ENCODE data around the gene POLD1. TPM values are rescaled to one million over a fixed set of nuclear protein-coding genes. Genes with fewer than 3 reads are reported as not detected.

POLD1 gene
- total and polyA plus RNA-seq, 2 of the 13 experiments (the other 11 are each of a cell fraction or from before 2014, with no cell fraction given), result 17.4 to 54.0 TPM

DNA sequence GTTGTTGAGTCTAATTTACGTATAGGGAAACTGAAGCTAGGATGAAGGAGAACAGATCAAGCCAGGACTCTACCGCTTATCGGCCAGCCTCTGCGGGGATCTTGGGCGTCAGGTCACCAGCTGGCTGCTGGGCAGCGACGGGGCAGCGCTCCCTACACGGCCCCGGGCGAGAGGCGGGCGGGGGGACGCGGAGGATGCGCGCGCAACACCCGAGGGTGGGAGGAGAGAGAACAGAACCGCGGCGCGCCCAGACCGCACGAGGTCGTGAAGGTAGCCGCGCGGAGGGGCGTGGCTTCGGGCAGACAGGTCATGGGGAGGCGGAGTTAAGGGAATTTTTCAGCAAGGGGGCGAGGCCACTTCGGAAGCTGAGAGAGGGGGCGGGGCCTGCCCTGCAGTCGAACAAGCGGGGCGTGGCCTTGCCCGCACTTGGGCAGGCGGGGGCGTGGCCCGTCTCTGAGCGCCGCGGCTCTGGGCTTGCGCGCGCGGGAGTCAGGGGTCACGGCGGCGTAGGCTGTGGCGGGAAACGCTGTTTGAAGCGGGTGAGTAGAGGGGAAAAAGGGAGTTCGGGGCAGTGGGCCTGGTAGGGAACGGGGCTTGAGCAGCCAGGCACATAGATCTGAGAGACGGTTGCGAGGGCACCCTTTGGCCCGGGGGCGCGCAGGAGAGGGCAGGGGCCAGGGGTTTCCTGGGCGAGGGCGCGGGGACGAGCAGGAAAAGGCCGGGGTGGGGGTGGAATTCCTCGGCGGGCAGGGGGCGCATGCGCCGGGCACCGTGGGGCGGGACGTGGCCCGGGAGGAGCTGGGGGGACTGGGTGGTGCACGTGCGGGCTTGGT, at the start of gene POLD1 (continued):
- TF ChIP-seq, protein P1, sequence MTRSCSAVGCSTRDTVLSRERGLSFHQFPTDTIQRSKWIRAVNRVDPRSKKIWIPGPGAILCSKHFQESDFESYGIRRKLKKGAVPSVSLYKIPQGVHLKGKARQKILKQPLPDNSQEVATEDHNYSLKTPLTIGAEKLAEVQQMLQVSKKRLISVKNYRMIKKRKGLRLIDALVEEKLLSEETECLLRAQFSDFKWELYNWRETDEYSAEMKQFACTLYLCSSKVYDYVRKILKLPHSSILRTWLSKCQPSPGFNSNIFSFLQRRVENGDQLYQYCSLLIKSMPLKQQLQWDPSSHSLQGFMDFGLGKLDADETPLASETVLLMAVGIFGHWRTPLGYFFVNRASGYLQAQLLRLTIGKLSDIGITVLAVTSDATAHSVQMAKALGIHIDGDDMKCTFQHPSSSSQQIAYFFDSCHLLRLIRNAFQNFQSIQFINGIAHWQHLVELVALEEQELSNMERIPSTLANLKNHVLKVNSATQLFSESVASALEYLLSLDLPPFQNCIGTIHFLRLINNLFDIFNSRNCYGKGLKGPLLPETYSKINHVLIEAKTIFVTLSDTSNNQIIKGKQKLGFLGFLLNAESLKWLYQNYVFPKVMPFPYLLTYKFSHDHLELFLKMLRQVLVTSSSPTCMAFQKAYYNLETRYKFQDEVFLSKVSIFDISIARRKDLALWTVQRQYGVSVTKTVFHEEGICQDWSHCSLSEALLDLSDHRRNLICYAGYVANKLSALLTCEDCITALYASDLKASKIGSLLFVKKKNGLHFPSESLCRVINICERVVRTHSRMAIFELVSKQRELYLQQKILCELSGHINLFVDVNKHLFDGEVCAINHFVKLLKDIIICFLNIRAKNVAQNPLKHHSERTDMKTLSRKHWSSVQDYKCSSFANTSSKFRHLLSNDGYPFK (CRISPR knock-in tag; IDR thresholded peaks at IDR 0.05; ENCODE audit: borderline replicate concordance), result peak; percentile 29; the same call in 1 of the 2 replicates
- TF ChIP-seq PHF20 (CRISPR knock-in tag; IDR thresholded peaks at IDR 0.05) (peak; percentile 50; the same call in 1 of the 2 replicates), HOXD1 (CRISPR knock-in tag; IDR thresholded peaks at IDR 0.05) (0 out of 2 replicates have a peak, but pooled peaks have one; percentile 31), ZNF274 (CRISPR knock-in tag; IDR thresholded peaks at IDR 0.05) (peak; percentile 86), CCDC6 (CRISPR knock-in tag; IDR thresholded peaks at IDR 0.05) (0 out of 2 replicates have a peak, but pooled peaks have one; percentile 64), PHF5A (CRISPR knock-in tag; IDR thresholded peaks at IDR 0.05; ENCODE audit: low read depth, unreplicated experiment) (peak; percentile 21), TEAD3 (CRISPR knock-in tag; optimal IDR thresholded peaks at IDR 0.05; ENCODE audit: borderline replicate concordance) (peak; percentile 21), SALL2 (CRISPR knock-in tag; IDR thresholded peaks at IDR 0.05) (peak; percentile 83), NR3C1 (CRISPR knock-in tag; IDR thresholded peaks at IDR 0.05) (no peak), ZNF256 (CRISPR knock-in tag; conservative IDR thresholded peaks at IDR 0.05) (0 out of 2 replicates have a peak, but pooled peaks have one; percentile 53), ZNF792 (CRISPR knock-in tag; IDR thresholded peaks at IDR 0.05) (peak; percentile 50; the same call in 1 of the 2 replicates), ISL2 (CRISPR knock-in tag; IDR thresholded peaks at IDR 0.05) (peak; percentile 62; the same call in 1 of the 2 replicates), IKZF4 (CRISPR knock-in tag; IDR thresholded peaks at IDR 0.05; ENCODE audit: borderline replicate concordance, low read depth, not compliant biosample characterization) (peak; percentile 81), PAF1 (CRISPR knock-in tag; IDR thresholded peaks at IDR 0.05) (no peak), POLR2A (IDR thresholded peaks at IDR 0.05; ENCODE audit: insufficient read depth in 1 of 2, low read depth in 2 of 2, low read length in 2 of 2) (peak; percentile 56 to 72), ZFAT (CRISPR knock-in tag; conservative IDR thresholded peaks at IDR 0.05) (no peak; the same call in 1 of the 2 replicates), FOXA3 (CRISPR knock-in tag; IDR thresholded peaks at IDR 0.05) (peak; percentile 32; the same call in 1 of the 2 replicates), ZBTB3 (CRISPR knock-in tag; IDR thresholded peaks at IDR 0.05; ENCODE audit: borderline replicate concordance, low read depth) (peak; percentile 76; the same call in 1 of the 2 replicates)
- TF ChIP-seq, protein P2, sequence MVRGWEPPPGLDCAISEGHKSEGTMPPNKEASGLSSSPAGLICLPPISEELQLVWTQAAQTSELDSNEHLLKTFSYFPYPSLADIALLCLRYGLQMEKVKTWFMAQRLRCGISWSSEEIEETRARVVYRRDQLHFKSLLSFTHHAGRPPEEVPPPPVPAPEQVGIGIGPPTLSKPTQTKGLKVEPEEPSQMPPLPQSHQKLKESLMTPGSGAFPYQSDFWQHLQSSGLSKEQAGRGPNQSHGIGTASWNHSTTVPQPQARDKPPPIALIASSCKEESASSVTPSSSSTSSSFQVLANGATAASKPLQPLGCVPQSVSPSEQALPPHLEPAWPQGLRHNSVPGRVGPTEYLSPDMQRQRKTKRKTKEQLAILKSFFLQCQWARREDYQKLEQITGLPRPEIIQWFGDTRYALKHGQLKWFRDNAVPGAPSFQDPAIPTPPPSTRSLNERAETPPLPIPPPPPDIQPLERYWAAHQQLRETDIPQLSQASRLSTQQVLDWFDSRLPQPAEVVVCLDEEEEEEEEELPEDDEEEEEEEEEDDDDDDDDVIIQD (CRISPR knock-in tag; IDR thresholded peaks at IDR 0.05; ENCODE audit: low read depth), result 0 out of 2 replicates have a peak, but pooled peaks have one; percentile 10
- TF ChIP-seq, protein P3, sequence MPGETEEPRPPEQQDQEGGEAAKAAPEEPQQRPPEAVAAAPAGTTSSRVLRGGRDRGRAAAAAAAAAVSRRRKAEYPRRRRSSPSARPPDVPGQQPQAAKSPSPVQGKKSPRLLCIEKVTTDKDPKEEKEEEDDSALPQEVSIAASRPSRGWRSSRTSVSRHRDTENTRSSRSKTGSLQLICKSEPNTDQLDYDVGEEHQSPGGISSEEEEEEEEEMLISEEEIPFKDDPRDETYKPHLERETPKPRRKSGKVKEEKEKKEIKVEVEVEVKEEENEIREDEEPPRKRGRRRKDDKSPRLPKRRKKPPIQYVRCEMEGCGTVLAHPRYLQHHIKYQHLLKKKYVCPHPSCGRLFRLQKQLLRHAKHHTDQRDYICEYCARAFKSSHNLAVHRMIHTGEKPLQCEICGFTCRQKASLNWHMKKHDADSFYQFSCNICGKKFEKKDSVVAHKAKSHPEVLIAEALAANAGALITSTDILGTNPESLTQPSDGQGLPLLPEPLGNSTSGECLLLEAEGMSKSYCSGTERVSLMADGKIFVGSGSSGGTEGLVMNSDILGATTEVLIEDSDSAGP (CRISPR knock-in tag; IDR thresholded peaks at IDR 0.05; ENCODE audit: borderline replicate concordance), result peak; percentile 76; the same call in 1 of the 2 replicates
- TF ChIP-seq, protein P4, sequence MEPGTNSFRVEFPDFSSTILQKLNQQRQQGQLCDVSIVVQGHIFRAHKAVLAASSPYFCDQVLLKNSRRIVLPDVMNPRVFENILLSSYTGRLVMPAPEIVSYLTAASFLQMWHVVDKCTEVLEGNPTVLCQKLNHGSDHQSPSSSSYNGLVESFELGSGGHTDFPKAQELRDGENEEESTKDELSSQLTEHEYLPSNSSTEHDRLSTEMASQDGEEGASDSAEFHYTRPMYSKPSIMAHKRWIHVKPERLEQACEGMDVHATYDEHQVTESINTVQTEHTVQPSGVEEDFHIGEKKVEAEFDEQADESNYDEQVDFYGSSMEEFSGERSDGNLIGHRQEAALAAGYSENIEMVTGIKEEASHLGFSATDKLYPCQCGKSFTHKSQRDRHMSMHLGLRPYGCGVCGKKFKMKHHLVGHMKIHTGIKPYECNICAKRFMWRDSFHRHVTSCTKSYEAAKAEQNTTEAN (CRISPR knock-in tag; conservative IDR thresholded peaks at IDR 0.05), result 0 out of 2 replicates have a peak, but pooled peaks have one; percentile 15

All from HepG2 (cell line).